ENCODE measurements around the gene ABCA1.

ABCA1 gene

GRCh38 chr9:104882566-104882965, 45.4 kb downstream of the ABCA1 start:
- no peak overlapping the region for H3K4me3 ChIP-seq (ENCODE audit: control insufficient read depth, low read depth, low read length)
- TF ChIP-seq CTCF (IDR thresholded peaks at IDR 0.05; ENCODE audit: control insufficient read depth, insufficient read depth, low read depth, low read length, missing control alignments): no peak
- DNase-seq (ENCODE audit: low read depth): no peak

DNA sequence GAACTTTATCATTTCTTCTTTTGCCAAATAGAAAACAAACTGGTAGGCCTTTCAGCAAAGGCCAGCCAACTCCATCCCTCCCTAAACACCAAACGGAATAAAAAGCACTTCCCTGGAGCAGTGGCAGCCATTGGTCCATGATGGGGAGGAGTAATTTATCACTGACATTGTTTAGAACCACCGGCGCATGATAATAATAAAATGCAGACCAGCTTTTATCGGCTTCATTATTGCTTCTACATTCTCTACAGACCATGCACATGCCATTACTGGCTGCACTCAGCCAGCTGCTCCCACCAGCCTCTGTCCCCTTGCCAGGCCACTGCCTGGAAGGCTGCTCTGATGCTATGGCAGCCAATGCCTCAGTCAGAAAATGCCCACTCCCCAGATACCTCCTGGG, 45.9 kb downstream of the ABCA1 start:
- no peak for TF ChIP-seq CTCF (IDR thresholded peaks at IDR 0.05; ENCODE audit: control insufficient read depth, insufficient read depth, low read depth, low read length, missing control alignments)
- no peak overlapping the region for H3K4me3 ChIP-seq (ENCODE audit: control insufficient read depth, low read depth, low read length)
- no peak for DNase-seq (ENCODE audit: low read depth)

DNA sequence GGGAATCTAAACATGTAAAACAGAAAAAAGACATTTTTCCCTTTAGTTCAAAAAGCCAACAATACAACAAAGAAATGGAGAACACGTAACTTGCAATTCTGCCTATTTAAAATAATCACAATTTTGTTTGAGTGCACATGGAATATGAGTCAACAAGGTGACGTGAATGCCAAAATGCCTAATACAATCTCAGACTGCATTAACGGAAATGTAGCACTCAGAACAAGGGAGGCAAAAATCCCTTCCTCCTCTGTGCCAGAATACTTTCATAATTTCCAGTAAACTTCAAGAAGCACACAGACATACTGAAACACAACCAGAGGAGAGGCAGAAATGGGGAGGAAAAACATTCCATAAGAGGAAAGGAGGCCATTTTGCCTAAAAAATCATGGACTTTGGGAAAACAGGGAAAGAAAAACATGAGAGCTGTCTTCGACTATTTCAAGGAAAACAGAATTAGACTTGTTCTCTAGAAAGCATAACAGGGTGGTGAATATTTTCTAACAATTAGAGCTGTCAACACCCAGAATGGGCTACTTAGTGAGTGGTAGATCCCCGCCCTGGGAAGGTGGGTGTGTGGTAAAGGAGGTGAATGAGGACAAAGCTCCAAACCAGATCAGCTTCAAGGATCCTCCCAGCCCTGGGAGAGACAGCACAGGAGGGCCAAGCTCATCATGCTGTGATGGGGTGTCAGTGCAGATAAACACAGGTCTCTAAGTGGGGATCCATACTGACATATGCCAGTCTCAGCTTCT, 48.2 kb downstream of the ABCA1 start:
- peak; percentile 52 for DNase-seq (ENCODE audit: low read depth)
- TF ChIP-seq CTCF (IDR thresholded peaks at IDR 0.05; ENCODE audit: control insufficient read depth, insufficient read depth, low read depth, low read length, missing control alignments): no peak
- no peak overlapping the region for H3K4me3 ChIP-seq (ENCODE audit: control insufficient read depth, low read depth, low read length)

DNA sequence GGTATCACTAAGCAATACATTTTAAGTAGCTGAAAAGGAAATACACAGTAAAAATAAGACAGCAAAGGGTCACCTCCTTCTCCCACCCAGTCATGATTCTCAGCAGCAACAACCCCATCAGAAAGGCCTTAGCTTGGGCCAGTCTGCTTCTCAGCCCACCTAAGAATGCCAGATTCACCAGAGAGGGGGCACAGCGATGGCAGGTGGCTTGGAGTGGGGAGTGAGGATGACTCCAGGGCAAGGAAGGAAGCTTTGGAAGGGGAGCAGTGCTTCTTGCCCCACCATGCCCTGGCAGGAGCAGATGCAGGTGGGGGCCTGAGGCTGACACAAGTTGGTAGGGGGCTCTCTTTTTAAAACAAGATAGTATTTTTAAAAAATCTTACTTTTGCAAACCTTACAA, 51.4 kb downstream of the ABCA1 start:
- no peak for TF ChIP-seq CTCF (IDR thresholded peaks at IDR 0.05; ENCODE audit: control insufficient read depth, insufficient read depth, low read depth, low read length, missing control alignments)
- no peak overlapping the region for H3K4me3 ChIP-seq (ENCODE audit: control insufficient read depth, low read depth, low read length)
- no peak for DNase-seq (ENCODE audit: low read depth)

GRCh38 chr9:104875897-104876296, 52.1 kb downstream of the ABCA1 start:
- no peak for DNase-seq (ENCODE audit: low read depth)
- no peak for TF ChIP-seq CTCF (IDR thresholded peaks at IDR 0.05; ENCODE audit: control insufficient read depth, insufficient read depth, low read depth, low read length, missing control alignments)
- no peak overlapping the region for H3K4me3 ChIP-seq (ENCODE audit: control insufficient read depth, low read depth, low read length)

GRCh38 chr9:104875320-104875719, 52.6 kb downstream of the ABCA1 start:
- no peak overlapping the region for H3K4me3 ChIP-seq (ENCODE audit: control insufficient read depth, low read depth, low read length)
- TF ChIP-seq CTCF (IDR thresholded peaks at IDR 0.05; ENCODE audit: control insufficient read depth, insufficient read depth, low read depth, low read length, missing control alignments): no peak
- no peak for DNase-seq (ENCODE audit: low read depth)

Data from AG09309 (cell line).